H9 (cell line): ENCODE data around the gene SAMD8. TPM values are rescaled to one million over a fixed set of nuclear protein-coding genes. Genes with fewer than 3 reads are reported as not detected.
"Not testable (repeated sequence)": the region's sequence is repeated elsewhere in the genome, so short reads cannot be mapped to it uniquely, and the experiment has no call there.

Experiments
- DNase-seq: peaks from one replicate; pipeline ENCODE4 v3.0.0-alpha.2; 2017
- H2AFZ ChIP-seq: one replicate; pipeline ENCODE4 v1.6.1; 2013; ENCODE audit warnings: mild to moderate bottlenecking, low read length, control low read depth, moderate library complexity
- H2AK5ac ChIP-seq: 2 replicates; pipeline ENCODE4 v1.6.1; 2013; ENCODE audit warnings: low read length, control low read depth, mixed read lengths; ENCODE audit not compliant: insufficient read length
- H2BK120ac ChIP-seq: one replicate; pipeline ENCODE4 v1.6.1; 2013; ENCODE audit warnings: low read depth, mild to moderate bottlenecking, low read length, control low read depth, inconsistent platforms; ENCODE audit not compliant: poor library complexity, severe bottlenecking
- H2BK12ac ChIP-seq: 2 replicates; pipeline ENCODE4 v1.6.1; 2013; ENCODE audit warnings: low read length, control low read depth, mixed read lengths, low read depth; ENCODE audit not compliant: insufficient read length
- H2BK15ac ChIP-seq: 2 replicates; pipeline ENCODE4 v1.6.1; 2013; ENCODE audit warnings: low read depth, low read length, control low read depth
- H2BK20ac ChIP-seq: one replicate; pipeline ENCODE4 v1.6.1; 2013; ENCODE audit warnings: low read depth, mild to moderate bottlenecking, low read length, control low read depth, inconsistent platforms; ENCODE audit not compliant: poor library complexity, severe bottlenecking
- H2BK5ac ChIP-seq: 2 replicates; pipeline ENCODE4 v1.6.1; 2013; ENCODE audit warnings: low read length, control low read depth, mixed read lengths; ENCODE audit not compliant: insufficient read length
- H3K14ac ChIP-seq: 2 replicates; pipeline ENCODE4 v1.6.1; 2013; ENCODE audit warnings: low read length, control low read depth; ENCODE audit not compliant: insufficient read depth
- H3K18ac ChIP-seq: 2 replicates; pipeline ENCODE4 v1.6.1; 2013; ENCODE audit warnings: low read depth, mild to moderate bottlenecking, mixed read lengths, low read length, control low read depth; ENCODE audit not compliant: insufficient read length
- H3K23ac ChIP-seq: 2 replicates; pipeline ENCODE4 v1.6.1; 2013; ENCODE audit warnings: low read length, control low read depth, mixed read lengths, low read depth; ENCODE audit not compliant: insufficient read length
- H3K23me2 ChIP-seq: 2 replicates; pipeline ENCODE4 v1.6.1; 2013; ENCODE audit warnings: low read depth, mild to moderate bottlenecking, mixed read lengths, low read length, control low read depth; ENCODE audit not compliant: insufficient read length, poor library complexity, severe bottlenecking
- H3K27ac ChIP-seq: 2 replicates; pipeline ENCODE4 v1.5.1; 2013; ENCODE audit warnings: low read length, control low read depth, mixed read lengths, low read depth; ENCODE audit not compliant: insufficient read length
- H3K27me3 ChIP-seq: 2 replicates; pipeline ENCODE4 v1.6.1; 2013; ENCODE audit warnings: low read length, control low read depth, inconsistent platforms; ENCODE audit not compliant: insufficient read depth
- H3K4ac ChIP-seq: 2 replicates; pipeline ENCODE4 v1.6.1; 2013; ENCODE audit warnings: low read depth, mild to moderate bottlenecking, control low read depth, inconsistent platforms, low read length, moderate library complexity
- H3K4me1 ChIP-seq: 2 replicates; pipeline ENCODE4 v1.6.1; 2013; ENCODE audit warnings: low read length, control low read depth, inconsistent platforms; ENCODE audit not compliant: insufficient read depth
- H3K4me2 ChIP-seq: 2 replicates; pipeline ENCODE4 v1.6.1; 2013; ENCODE audit warnings: low read length, control low read depth, mixed read lengths; ENCODE audit not compliant: insufficient read length, insufficient read depth
- H3K56ac ChIP-seq: 2 replicates; pipeline ENCODE4 v1.6.1; 2013; ENCODE audit warnings: low read depth, mild to moderate bottlenecking, mixed read lengths, low read length, control low read depth; ENCODE audit not compliant: insufficient read length
- H3K79me1 ChIP-seq: 2 replicates; pipeline ENCODE4 v1.6.1; 2013; ENCODE audit warnings: low read depth, mild to moderate bottlenecking, moderate library complexity, low read length, control low read depth, inconsistent platforms; ENCODE audit not compliant: insufficient read depth, poor library complexity, severe bottlenecking
- H3K79me2 ChIP-seq: 2 replicates; pipeline ENCODE4 v1.6.1; 2013; ENCODE audit warnings: low read length, control low read depth, inconsistent platforms; ENCODE audit not compliant: insufficient read depth
- H3K9ac ChIP-seq: 2 replicates; pipeline ENCODE4 v1.6.1; 2013; ENCODE audit warnings: low read length, control low read depth, mixed read lengths; ENCODE audit not compliant: insufficient read length; ENCODE audit errors: extremely low read depth
- H3K9me3 ChIP-seq: one replicate; pipeline ENCODE4 v1.6.1; 2013; ENCODE audit warnings: low read depth, low read length, inconsistent platforms; ENCODE audit not compliant: control insufficient read depth
- H3T11ph ChIP-seq: one replicate; pipeline ENCODE4 v1.6.1; 2013; ENCODE audit warnings: mild to moderate bottlenecking, low read length, control low read depth, inconsistent platforms
- H4K20me1 ChIP-seq: one replicate; pipeline ENCODE4 v1.6.1; 2013; ENCODE audit not compliant: control insufficient read depth, insufficient read length, insufficient read depth
- H4K5ac ChIP-seq: 2 replicates; pipeline ENCODE4 v1.6.1; 2013; ENCODE audit warnings: low read depth, mild to moderate bottlenecking, mixed read lengths, low read length, control low read depth; ENCODE audit not compliant: insufficient read length
- H4K8ac ChIP-seq: replicated peaks from 2 replicates; pipeline ENCODE4 v1.6.1; 2013; ENCODE audit warnings: low read length, control low read depth, mixed read lengths, low read depth; ENCODE audit not compliant: insufficient read length
- H4K91ac ChIP-seq: 2 replicates; pipeline ENCODE4 v1.6.1; 2013; ENCODE audit warnings: low read depth, mild to moderate bottlenecking, moderate library complexity, mixed read lengths, low read length, control low read depth; ENCODE audit not compliant: insufficient read length
- H3K27ac Mint-ChIP-seq, 3 experiments: 2 replicates in 2 of 3; 3 replicates in 1 of 3; pipeline ENCODE4 v1.8.0; 2020 to 2021; ENCODE audit warnings: mixed read lengths in 3 of 3, mild to moderate bottlenecking in 1 of 3, moderate library complexity in 1 of 3
- H3K27me3 Mint-ChIP-seq: 2 replicates; pipeline ENCODE4 v1.8.0; 2021; ENCODE audit warnings: low read depth, mild to moderate bottlenecking, moderate library complexity, mixed read lengths
- H3K36me3 Mint-ChIP-seq, 3 experiments: 2 replicates in 2 of 3; 3 replicates in 1 of 3; pipeline ENCODE4 v1.8.0; 2020 to 2021; ENCODE audit warnings: low read depth in 3 of 3, mixed read lengths in 3 of 3; ENCODE audit not compliant: insufficient read depth in 1 of 3
- H3K4me1 Mint-ChIP-seq, 2 experiments: 2 replicates each; pipeline ENCODE4 v1.8.0; 2020; ENCODE audit warnings: mixed read lengths in 2 of 2
- H3K4me3 Mint-ChIP-seq, 2 experiments: 2 replicates in 1 of 2; 3 replicates in 1 of 2; pipeline ENCODE4 v1.8.0; 2020 to 2021; ENCODE audit warnings: mild to moderate bottlenecking in 2 of 2, mixed read lengths in 2 of 2, moderate library complexity in 1 of 2
- H3K9me3 Mint-ChIP-seq, 2 experiments: 2 replicates in 1 of 2; 3 replicates in 1 of 2; pipeline ENCODE4 v1.8.0; 2020; ENCODE audit warnings: mild to moderate bottlenecking in 2 of 2, mixed read lengths in 2 of 2, moderate library complexity in 1 of 2
- CTCF ChIP-seq: fragments of 200-600 bp; sonication (generic); conservative IDR thresholded peaks from 3 replicates; pipeline ENCODE4 v1.8.0; 2021; ENCODE audit warnings: antibody characterized with exemption, mild to moderate bottlenecking
- WGBS: extraction: QIAGEN DNeasy Blood & Tissue Kit; methylation state at CpG from one replicate; pipeline ENCODE4 v1.1.7; 2013; ENCODE audit warnings: missing lambda C conversion rate, low lambda C conversion rate, mixed read lengths; ENCODE audit not compliant: insufficient read length; ENCODE audit errors: extremely low coverage; 5-methylcytosine and 5-hydroxymethylcytosine counted together
- total RNA-seq: library from RNA; stranded (reverse); gene quantifications from 2 replicates; pipeline ENCODE4 v1.2.1, GENCODE V29; 2021

Gene SAMD8
- total RNA-seq, 1 experiment from 2014 or later = 18.8 TPM

- Mint-ChIP-seq H3K4me3 (peak overlapping the region; percentile 40 to 50; a peak in 4 of 5 replicates), H3K27me3 (no peaks in the 10 kb centered on the region; the same call in 1 of the 2 replicates), H3K27ac (peak overlapping the region; percentile 85 to 100 (median 96)), H3K36me3 (no peaks in the 10 kb centered on the region), H3K9me3 (peaks cover 0 to 2% of the 10 kb centered on the region in 2 experiments; a peak in 1 of 5 replicates), H3K4me1 (peaks cover 27 to 49% of the 10 kb centered on the region in 2 experiments)
- Histone ChIP-seq H2BK120ac (no peak overlapping the region), H4K5ac (no peak overlapping the region), H3K79me1 (no peaks in the 10 kb centered on the region), H2BK5ac (no peak overlapping the region), H3K56ac (no peak overlapping the region), H3K18ac (no peak overlapping the region), H2AK5ac (no peak overlapping the region), H4K91ac (no peak overlapping the region), H3K79me2 (no peaks in the 10 kb centered on the region), H3K23ac (no peak overlapping the region), H3K23me2 (no peaks in the 10 kb centered on the region), H3K9ac (no peak overlapping the region), H2BK20ac (no peak overlapping the region), H3K4me1 (peaks cover 3% of the 10 kb centered on the region; the same call in 1 of the 2 replicates), H3K4ac (no peak overlapping the region), H4K20me1 (no peaks in the 10 kb centered on the region), H3K4me2 (no peak overlapping the region), H4K8ac (no peak overlapping the region), H2AFZ (no peak overlapping the region), H3T11ph (no peak overlapping the region), H2BK12ac (no peak overlapping the region), H3K9me3 (no peaks in the 10 kb centered on the region), H2BK15ac (no peak overlapping the region), H3K27ac (no peak overlapping the region), H3K27me3 (no peaks in the 10 kb centered on the region), H3K14ac (no peak overlapping the region)
- DNase-seq = peak; percentile 76
- TF ChIP-seq CTCF = no peak
- WGBS = no CpG with 5 or more reads among the region's 8 CpGs
Observed at GRCh38 chr10:75106242-75106641, 5.2 kb upstream of the SAMD8 start.

- H3T11ph ChIP-seq, H3K4me1 ChIP-seq, H3K27ac ChIP-seq, H3K9ac ChIP-seq, H3K9me3 Mint-ChIP-seq, H3K27me3 Mint-ChIP-seq, H3K4ac ChIP-seq, H2AFZ ChIP-seq, H2BK5ac ChIP-seq, H3K27me3 ChIP-seq, H2AK5ac ChIP-seq, H3K23me2 ChIP-seq, H3K18ac ChIP-seq, H3K56ac ChIP-seq, H4K8ac ChIP-seq, H3K9me3 ChIP-seq, H3K36me3 Mint-ChIP-seq, H3K4me2 ChIP-seq, H2BK20ac ChIP-seq, H2BK12ac ChIP-seq, H3K14ac ChIP-seq, DNase-seq, H2BK15ac ChIP-seq, H4K91ac ChIP-seq, H2BK120ac ChIP-seq, H3K23ac ChIP-seq, H3K79me2 ChIP-seq, H4K20me1 ChIP-seq, H4K5ac ChIP-seq, H3K79me1 ChIP-seq: not testable (repeated sequence)
- Mint-ChIP-seq H3K27ac (peak overlapping the region in 1 of 3 experiments; percentile 96; a peak in 2 of 7 replicates), H3K4me1 (peaks cover 26 to 49% of the 10 kb centered on the region in 2 experiments), H3K4me3 (peak overlapping the region in 1 of 2 experiments; percentile 53; a peak in 1 of 5 replicates)
- no CpG with 5 or more reads among the region's 9 CpGs for WGBS
Observed at GRCh38 chr10:75106891-75107290, 4.6 kb upstream of the SAMD8 start.
